Body of pancreas (tissue), 4 donors: ENCODE data around the gene CRHR2.

Experiments
- CTCF ChIP-seq, 7 experiments: fragments of 450-650 bp in 4 of 7; fragments of 200-600 bp in 3 of 7; sonication (generic) in 3 of 7; IDR thresholded peaks; one replicate each; pipeline ENCODE4 v1.5.1; 2016 to 2019; ENCODE audit warnings: antibody characterized with exemption in 7 of 7
- POLR2A ChIP-seq, 3 donors: fragments of 450-650 bp; IDR thresholded peaks; one replicate each; pipeline ENCODE4 v1.6.1; 2016; ENCODE audit warnings: antibody characterized with exemption in 3 of 3, mild to moderate bottlenecking in 2 of 3

DNA sequence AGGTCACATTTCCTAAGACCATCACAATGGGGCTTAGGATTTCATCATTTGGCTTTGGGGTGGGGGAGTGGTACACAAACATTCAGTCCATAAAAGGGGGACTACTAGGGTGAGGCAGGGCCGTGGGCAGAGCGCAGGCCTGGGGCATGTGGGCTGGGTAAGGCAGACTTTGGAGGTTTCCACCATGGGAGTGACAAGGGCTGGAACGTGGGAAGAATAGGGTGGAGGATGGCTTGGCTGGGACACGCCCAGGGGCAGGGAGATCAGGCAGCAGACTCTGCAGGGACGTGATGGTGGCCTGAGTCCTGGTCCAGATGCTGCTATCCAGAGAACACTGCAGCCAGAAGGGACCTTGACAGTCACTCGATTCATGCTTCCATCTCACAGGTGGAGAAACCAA, 24.7 kb upstream of the CRHR2 start:
- TF ChIP-seq CTCF (IDR thresholded peaks at IDR 0.05) (no peak), POLR2A (IDR thresholded peaks at IDR 0.05) (no peak)
